B cell (primary cell): Measurements from ENCODE around the gene CFAP70. TPM values are rescaled to one million over a fixed set of nuclear protein-coding genes. Genes with fewer than 3 reads are reported as not detected.
"Not testable (repeated sequence)": the region's sequence is repeated elsewhere in the genome, so short reads cannot be mapped to it uniquely, and the experiment has no call there.

ENCODE experiments used
- ATAC-seq: fragments of 200-7000 bp; cut with Tn5 transposase; one replicate; pipeline ENCODE4 v1.10.0; 2021; ENCODE audit warnings: low read depth, mild to moderate bottlenecking, moderate number of reproducible peaks, moderate library complexity
- CTCF ChIA-PET: fragments of 350-600 bp; sonication (Branson Sonifier 250); formaldehyde crosslinking; loops from one replicate; lab custom pipeline; 2021; ENCODE audit warnings: antibody characterized with exemption, inconsistent platforms; lab: Charles Lee
- POLR2A ChIA-PET: fragments of 350-600 bp; sonication (Branson Sonifier 250); formaldehyde crosslinking; loops from one replicate; lab custom pipeline; 2021; ENCODE audit warnings: antibody characterized with exemption; lab: Charles Lee
- DNase-seq: peaks from one replicate; pipeline ENCODE4 v3.0.0; 2013
- H2AFZ ChIP-seq: 2 replicates; pipeline ENCODE4 v1.6.1; 2012; ENCODE audit warnings: mild to moderate bottlenecking, low read depth, low read length; ENCODE audit not compliant: insufficient read depth, poor library complexity, severe bottlenecking
- H3K27ac ChIP-seq, 2 donors: 1 replicate in 1 of 2; 2 replicates in 1 of 2; pipeline ENCODE4 v1.5.1; 2012 to 2013; ENCODE audit warnings: low read length in 2 of 2, mild to moderate bottlenecking in 2 of 2, moderate library complexity in 1 of 2
- H3K27me3 ChIP-seq, 4 experiments: fragments of 200-600 bp in 1 of 4; sonication (generic) in 1 of 4; replicated peaks in 1 of 4; 1 replicate in 2 of 4; 2 replicates in 2 of 4; pipeline versions ENCODE4 v1.6.1 to v1.7.0; 2013 to 2016; ENCODE audit warnings: low read length in 3 of 4, mild to moderate bottlenecking in 2 of 4, mixed read lengths in 1 of 4, moderate library complexity in 1 of 4; ENCODE audit not compliant: insufficient read depth in 4 of 4, control insufficient read depth in 3 of 4; ENCODE audit errors: control extremely low read depth in 1 of 4
- H3K36me3 ChIP-seq, 2 experiments: replicated peaks in 1 of 2; 1 replicate in 1 of 2; 2 replicates in 1 of 2; pipeline versions ENCODE4 v1.6.1 to v1.7.1; 2013; ENCODE audit warnings: low read length in 1 of 2; ENCODE audit not compliant: insufficient read depth in 2 of 2, control insufficient read depth in 1 of 2; ENCODE audit errors: control extremely low read depth in 1 of 2, extremely low read depth in 1 of 2
- H3K4me1 ChIP-seq, 2 donors: fragments of 200-600 bp in 1 of 2; sonication (generic) in 1 of 2; 1 replicate in 1 of 2; 2 replicates in 1 of 2; pipeline versions ENCODE4 v1.5.1 to v1.6.1; 2013 to 2017; ENCODE audit warnings: low read length in 2 of 2; ENCODE audit not compliant: control insufficient read depth in 2 of 2, insufficient read depth in 2 of 2
- H3K4me2 ChIP-seq: replicated peaks from 2 replicates; pipeline ENCODE3; 2012; ENCODE audit warnings: mild to moderate bottlenecking, low read depth, low read length; ENCODE audit not compliant: poor library complexity, severe bottlenecking
- H3K4me3 ChIP-seq, 5 experiments: fragments of 200-600 bp in 1 of 5; sonication (generic) in 1 of 5; 1 replicate in 3 of 5; 2 replicates in 2 of 5; pipeline versions ENCODE4 v1.5.1 to v1.7.0; 2011 to 2016; ENCODE audit warnings: low read length in 4 of 5, mild to moderate bottlenecking in 4 of 5, low read depth in 2 of 5, control low read depth in 1 of 5, moderate library complexity in 1 of 5; ENCODE audit not compliant: insufficient read depth in 1 of 5; ENCODE audit errors: control extremely low read depth in 1 of 5, extremely low read depth in 1 of 5
- H3K79me2 ChIP-seq: fragments of 200-600 bp; sonication (generic); one replicate; pipeline ENCODE4 v1.6.0; 2016; ENCODE audit warnings: low read length; ENCODE audit not compliant: control insufficient read depth, insufficient read depth
- H3K9ac ChIP-seq: fragments of 200-600 bp; sonication (generic); 2 replicates; pipeline ENCODE4 v1.6.1; 2017; ENCODE audit warnings: mild to moderate bottlenecking, low read length, moderate library complexity
- H3K9me3 ChIP-seq, 3 donors: one replicate each; pipeline versions ENCODE4 v1.6.1 to v1.7.1; 2013; ENCODE audit warnings: low read length in 2 of 3; ENCODE audit not compliant: control insufficient read depth in 2 of 3, insufficient read depth in 1 of 3; ENCODE audit errors: control extremely low read depth in 1 of 3
- H4K20me1 ChIP-seq: 2 replicates; pipeline ENCODE4 v1.6.0; 2012; ENCODE audit warnings: mild to moderate bottlenecking, low read length; ENCODE audit not compliant: insufficient read depth, control insufficient read depth, poor library complexity, severe bottlenecking
- H3K27ac Mint-ChIP-seq: one replicate; pipeline ENCODE4 v1.8.0; 2021; ENCODE audit warnings: mixed read lengths
- H3K27me3 Mint-ChIP-seq: one replicate; pipeline ENCODE4 v1.8.0; 2021; ENCODE audit warnings: mixed read lengths
- H3K4me1 Mint-ChIP-seq: one replicate; pipeline ENCODE4 v1.8.0; 2021; ENCODE audit warnings: mixed read lengths
- H3K4me3 Mint-ChIP-seq: one replicate; pipeline ENCODE4 v1.8.0; 2021; ENCODE audit warnings: mixed read lengths
- H3K9me3 Mint-ChIP-seq: one replicate; pipeline ENCODE4 v1.8.0; 2022; ENCODE audit warnings: mixed read lengths; ENCODE audit not compliant: insufficient read depth
- CTCF ChIP-seq: fragments of 200-600 bp; IDR thresholded peaks from one replicate; pipeline ENCODE4 v1.8.0; 2022; ENCODE audit warnings: antibody characterized with exemption, mild to moderate bottlenecking
- EZH2 ChIP-seq: IDR thresholded peaks from 2 replicates; pipeline ENCODE4 v1.6.1; 2012; ENCODE audit warnings: borderline replicate concordance, low read depth, mild to moderate bottlenecking, moderate library complexity, low read length; ENCODE audit not compliant: insufficient read depth, poor library complexity, severe bottlenecking
- WGBS: methylation state at CpG from one replicate; pipeline ENCODE4 v1.1.5; 2013; ENCODE audit warnings: missing lambda C conversion rate; ENCODE audit not compliant: insufficient coverage; 5-methylcytosine and 5-hydroxymethylcytosine counted together
- intact Hi-C: fragments of 100-400 bp; cut with micrococcal nuclease; formaldehyde crosslinking; loops from one replicate; pipeline ENCODE4 v1.10.0; 2022
- polyA plus RNA-seq: library from polyadenylated mRNA; depleted of rRNA; stranded (reverse); fragments of >200 nt; gene quantifications from 2 replicates; pipeline ENCODE4 v1.2.3, GENCODE V29; 2012
- total RNA-seq, 2 donors: library from RNA; stranded (reverse); fragments of 120-200 nt in 1 of 2; gene quantifications; 1 replicate in 1 of 2; 2 replicates in 1 of 2; pipeline versions ENCODE4 v1.2.3 to v1.2.4, GENCODE V29; 2013 to 2022

Gene CFAP70
- total and polyA plus RNA-seq, 2 donors (not counting 1 experiment from before 2014, with no cell fraction given) = 1.6 to 3.6 TPM

GRCh38 chr10:73332379-73332778 is 26.3 kb downstream of the CFAP70 start:
- Histone ChIP-seq H3K79me2 (no peaks in the 10 kb centered on the region), H3K36me3 (no peaks in the 10 kb centered on the region), H3K9ac (no peak overlapping the region), H2AFZ (no peak overlapping the region), H3K4me3 (no peak overlapping the region), H3K27ac (no peak overlapping the region), H4K20me1 (no peaks in the 10 kb centered on the region), H3K4me1 (no peaks in the 10 kb centered on the region), H3K9me3 (no peaks in the 10 kb centered on the region), H3K4me2 (no peak overlapping the region), H3K27me3 (no peaks in the 10 kb centered on the region)
- H3K27ac Mint-ChIP-seq = no peak overlapping the region
- ATAC-seq (no peak), DNase-seq (no peak)
- no CpG with 5 or more reads among the region's 2 CpGs for WGBS
- intact Hi-C loops = no loop called here
- CTCF ChIA-PET = no interaction called here
- H3K27me3 Mint-ChIP-seq = peaks cover 3% of the 10 kb centered on the region
- no peaks in the 10 kb centered on the region for H3K9me3 Mint-ChIP-seq
- H3K4me3 Mint-ChIP-seq = no peak overlapping the region
- POLR2A ChIA-PET = no interaction called here
- no peak for TF ChIP-seq CTCF
- TF ChIP-seq EZH2 = no peak
- no peaks in the 10 kb centered on the region for H3K4me1 Mint-ChIP-seq

- no CpG with 5 or more reads among the region's 1 CpG for WGBS
- DNase-seq, H3K27ac Mint-ChIP-seq, ATAC-seq, intact Hi-C loops, H3K36me3 ChIP-seq, H3K4me1 ChIP-seq, H3K4me1 Mint-ChIP-seq, H2AFZ ChIP-seq, H3K79me2 ChIP-seq, H3K4me3 Mint-ChIP-seq, POLR2A ChIA-PET, H3K9ac ChIP-seq, H3K9me3 ChIP-seq, H4K20me1 ChIP-seq, H3K4me2 ChIP-seq, H3K27ac ChIP-seq, H3K4me3 ChIP-seq, CTCF ChIA-PET, H3K27me3 ChIP-seq, H3K9me3 Mint-ChIP-seq, H3K27me3 Mint-ChIP-seq: not testable (repeated sequence)
Measured at GRCh38 chr10:73328523-73328922, 30.1 kb downstream of the CFAP70 start.

- H4K20me1 ChIP-seq, H3K27me3 Mint-ChIP-seq, H3K27ac Mint-ChIP-seq, H3K4me1 Mint-ChIP-seq, H3K4me3 Mint-ChIP-seq, H3K4me2 ChIP-seq, CTCF ChIA-PET, POLR2A ChIA-PET, H2AFZ ChIP-seq, H3K4me3 ChIP-seq, H3K9ac ChIP-seq, H3K9me3 Mint-ChIP-seq, H3K36me3 ChIP-seq, H3K4me1 ChIP-seq, H3K9me3 ChIP-seq, intact Hi-C loops, H3K79me2 ChIP-seq, DNase-seq, H3K27ac ChIP-seq, ATAC-seq, H3K27me3 ChIP-seq: not testable (repeated sequence)
- WGBS = no CpG with 5 or more reads among the region's 4 CpGs
Measured at GRCh38 chr10:73325290-73325689, 33.4 kb downstream of the CFAP70 start.
